RWPE2 (cell line): ENCODE data around the gene BLOC1S4.

ENCODE experiments used
- ATAC-seq: fragments of 200-7000 bp; cut with Tn5 transposase; 3 replicates; pipeline ENCODE4 v1.9.1; 2021; ENCODE audit warnings: low read depth
- DNase-seq: peaks from one replicate; pipeline ENCODE4 v3.0.0-alpha.2; 2020; ENCODE audit warnings: low spot score
- H3K27ac ChIP-seq: fragments of 450-650 bp; 2 replicates; pipeline ENCODE4 v1.5.1; 2017; ENCODE audit warnings: mild to moderate bottlenecking; ENCODE audit not compliant: poor library complexity, severe bottlenecking
- H3K27me3 ChIP-seq: fragments of 250-450 bp; sonication (Bioruptor Pico); 2 replicates; pipeline ENCODE4 v1.5.1; 2021; ENCODE audit warnings: mild to moderate bottlenecking, moderate library complexity; ENCODE audit not compliant: insufficient read depth, poor library complexity, severe bottlenecking
- H3K36me3 ChIP-seq: fragments of 250-450 bp; sonication (Bioruptor Pico); 2 replicates; pipeline ENCODE4 v1.5.1; 2020; ENCODE audit warnings: low read depth, mild to moderate bottlenecking, moderate library complexity
- H3K4me1 ChIP-seq: fragments of 250-450 bp; sonication (Bioruptor Pico); 2 replicates; pipeline ENCODE4 v1.5.1; 2021; ENCODE audit warnings: mild to moderate bottlenecking, moderate library complexity; ENCODE audit not compliant: insufficient read depth, poor library complexity, severe bottlenecking
- H3K4me3 ChIP-seq: fragments of 250-450 bp; sonication (Bioruptor Pico); 2 replicates; pipeline ENCODE4 v1.5.1; 2021; ENCODE audit warnings: mild to moderate bottlenecking, moderate library complexity; ENCODE audit not compliant: severe bottlenecking
- H3K9me3 ChIP-seq: fragments of 250-450 bp; sonication (Bioruptor Pico); 2 replicates; pipeline ENCODE4 v1.5.1; 2021; ENCODE audit warnings: mild to moderate bottlenecking, moderate library complexity; ENCODE audit not compliant: severe bottlenecking
- TF ChIP-seq, protein P1 (sequence below): fragments of 450-650 bp; IDR thresholded peaks from one replicate; pipeline ENCODE4 v1.5.1; 2017; ENCODE audit warnings: mild to moderate bottlenecking, moderate library complexity; ENCODE audit not compliant: poor library complexity, severe bottlenecking

BLOC1S4 gene

DNA sequence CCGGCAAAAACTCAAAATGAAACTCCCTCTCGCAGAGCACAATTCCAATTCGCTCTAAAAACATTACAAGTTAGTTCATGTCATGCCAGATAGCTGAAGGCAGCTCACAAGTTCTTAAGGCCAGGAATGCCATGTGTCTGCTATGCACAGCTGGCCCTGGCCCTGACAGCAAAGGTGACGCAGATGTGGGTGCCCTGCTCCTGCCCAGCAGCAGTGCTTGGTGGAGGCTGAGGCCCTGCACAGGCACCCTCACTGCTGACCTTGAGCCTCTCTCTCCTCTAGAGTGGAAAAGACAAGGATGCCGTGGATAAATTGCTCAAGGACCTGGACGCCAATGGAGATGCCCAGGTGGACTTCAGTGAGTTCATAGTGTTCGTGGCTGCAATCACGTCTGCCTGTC is 19.4 kb upstream of the BLOC1S4 start:
- H3K27ac ChIP-seq = peak overlapping the region; percentile 49
- no peaks in the 10 kb centered on the region for H3K36me3 ChIP-seq
- H3K4me3 ChIP-seq = no peak overlapping the region
- ATAC-seq (peak; percentile 32; the same call in 2 of the 3 replicates), DNase-seq (no peak)
- no peaks in the 10 kb centered on the region for H3K9me3 ChIP-seq
- TF ChIP-seq, protein P1, sequence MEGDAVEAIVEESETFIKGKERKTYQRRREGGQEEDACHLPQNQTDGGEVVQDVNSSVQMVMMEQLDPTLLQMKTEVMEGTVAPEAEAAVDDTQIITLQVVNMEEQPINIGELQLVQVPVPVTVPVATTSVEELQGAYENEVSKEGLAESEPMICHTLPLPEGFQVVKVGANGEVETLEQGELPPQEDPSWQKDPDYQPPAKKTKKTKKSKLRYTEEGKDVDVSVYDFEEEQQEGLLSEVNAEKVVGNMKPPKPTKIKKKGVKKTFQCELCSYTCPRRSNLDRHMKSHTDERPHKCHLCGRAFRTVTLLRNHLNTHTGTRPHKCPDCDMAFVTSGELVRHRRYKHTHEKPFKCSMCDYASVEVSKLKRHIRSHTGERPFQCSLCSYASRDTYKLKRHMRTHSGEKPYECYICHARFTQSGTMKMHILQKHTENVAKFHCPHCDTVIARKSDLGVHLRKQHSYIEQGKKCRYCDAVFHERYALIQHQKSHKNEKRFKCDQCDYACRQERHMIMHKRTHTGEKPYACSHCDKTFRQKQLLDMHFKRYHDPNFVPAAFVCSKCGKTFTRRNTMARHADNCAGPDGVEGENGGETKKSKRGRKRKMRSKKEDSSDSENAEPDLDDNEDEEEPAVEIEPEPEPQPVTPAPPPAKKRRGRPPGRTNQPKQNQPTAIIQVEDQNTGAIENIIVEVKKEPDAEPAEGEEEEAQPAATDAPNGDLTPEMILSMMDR = no peak
- H3K4me1 ChIP-seq = peaks cover 19% of the 10 kb centered on the region
- no peaks in the 10 kb centered on the region for H3K27me3 ChIP-seq

DNA sequence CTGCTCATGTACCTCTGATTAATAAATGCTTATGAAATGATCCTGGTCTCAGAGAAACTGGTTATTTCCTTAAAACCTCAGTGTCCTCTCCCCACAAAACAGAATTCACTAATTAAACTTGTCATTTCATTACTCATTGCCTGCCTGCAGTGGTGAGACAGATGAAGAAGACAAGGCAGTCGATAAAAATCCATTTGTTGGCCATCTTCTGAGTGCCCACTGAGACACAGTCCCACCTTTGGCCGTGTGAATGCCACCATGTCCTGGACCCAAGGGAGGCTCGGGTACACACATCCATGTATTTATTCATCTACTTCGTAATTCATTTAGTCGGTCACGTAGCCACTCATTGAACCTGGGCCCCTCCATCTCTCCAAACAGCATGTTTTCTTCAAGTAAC is 18.8 kb upstream of the BLOC1S4 start:
- no peak for DNase-seq
- H3K4me3 ChIP-seq = no peak overlapping the region
- no peak for ATAC-seq
- no peaks in the 10 kb centered on the region for H3K9me3 ChIP-seq
- H3K36me3 ChIP-seq = no peaks in the 10 kb centered on the region
- no peaks in the 10 kb centered on the region for H3K27me3 ChIP-seq
- TF ChIP-seq, protein P1 = no peak
- H3K4me1 ChIP-seq = peaks cover 19% of the 10 kb centered on the region
- H3K27ac ChIP-seq = peak overlapping the region; percentile 49

DNA sequence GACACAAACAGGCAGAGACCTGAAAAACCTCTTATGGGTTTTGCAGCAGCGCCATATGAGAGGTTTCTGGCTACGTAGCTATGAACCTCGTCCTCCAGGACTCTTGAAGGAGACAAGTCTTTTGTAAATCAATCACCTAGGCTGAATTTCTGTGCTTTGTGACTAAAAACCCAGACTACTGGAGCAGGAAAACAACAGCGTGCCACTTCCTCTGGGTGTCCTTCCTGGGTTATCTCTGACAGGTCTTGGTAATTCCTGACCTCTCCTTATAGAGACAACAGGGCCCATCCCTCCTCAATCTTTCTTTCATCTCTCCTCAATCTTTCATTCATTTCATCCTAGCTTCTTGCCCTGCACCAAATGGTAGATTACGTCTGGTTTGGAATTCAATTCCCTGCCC is 16.6 kb upstream of the BLOC1S4 start:
- no peak overlapping the region for H3K4me3 ChIP-seq
- no peak for DNase-seq
- peaks cover 11% of the 10 kb centered on the region for H3K4me1 ChIP-seq
- TF ChIP-seq, protein P1 = no peak
- no peaks in the 10 kb centered on the region for H3K27me3 ChIP-seq
- ATAC-seq = no peak
- H3K36me3 ChIP-seq = peaks cover 9% of the 10 kb centered on the region; the same call in 1 of the 2 replicates
- no peaks in the 10 kb centered on the region for H3K9me3 ChIP-seq
- H3K27ac ChIP-seq = no peak overlapping the region

DNA sequence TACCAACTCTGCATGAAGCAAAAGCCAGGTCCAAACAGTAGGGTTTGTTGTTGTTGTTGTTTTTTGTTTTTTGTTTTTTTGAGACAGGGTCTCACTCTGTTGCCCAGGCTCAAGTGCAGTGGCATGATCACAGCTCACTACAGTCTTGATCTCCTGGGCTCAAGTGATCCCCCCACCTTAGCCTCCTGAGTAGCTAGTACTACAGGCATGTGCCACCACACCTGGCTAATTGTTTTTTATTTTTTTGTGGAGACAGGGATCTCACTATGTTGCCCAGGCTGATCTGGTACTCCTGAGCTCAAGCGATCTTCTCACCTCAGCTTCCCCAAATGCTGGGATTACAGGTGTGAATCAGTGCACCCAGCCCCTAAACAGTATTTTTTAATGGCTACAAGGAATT is 16.1 kb upstream of the BLOC1S4 start:
- H3K4me1 ChIP-seq = peaks cover 11% of the 10 kb centered on the region
- TF ChIP-seq, protein P1 = no peak
- DNase-seq = no peak

DNA sequence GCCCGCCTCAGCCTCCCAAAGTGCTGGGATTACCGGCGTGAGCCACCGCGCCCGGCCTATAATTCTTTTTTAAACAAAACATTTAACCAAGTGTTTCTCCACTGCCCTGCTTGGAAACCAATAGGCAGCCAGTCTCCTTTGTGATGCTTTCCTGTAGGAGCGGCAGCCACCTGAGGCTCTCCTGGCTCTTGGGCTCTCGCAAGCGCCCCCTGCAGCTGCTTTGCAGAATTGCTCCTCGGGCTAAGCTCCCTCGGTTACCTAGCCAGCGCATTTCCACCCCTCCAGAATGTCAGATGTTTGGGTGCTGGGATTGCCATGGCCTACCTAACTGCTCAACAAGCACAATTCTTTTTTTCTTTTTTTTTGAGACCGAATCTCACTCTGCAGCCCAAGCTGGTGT is 14.6 kb upstream of the BLOC1S4 start:
- TF ChIP-seq, protein P1 = peak; percentile 15
- no peak for DNase-seq
- no peaks in the 10 kb centered on the region for H3K9me3 ChIP-seq
- H3K4me1 ChIP-seq = no peaks in the 10 kb centered on the region
- no peak overlapping the region for H3K4me3 ChIP-seq
- ATAC-seq = no peak
- no peaks in the 10 kb centered on the region for H3K27me3 ChIP-seq
- peaks cover 9% of the 10 kb centered on the region; the same call in 1 of the 2 replicates for H3K36me3 ChIP-seq
- no peak overlapping the region for H3K27ac ChIP-seq

More for the DNA sequence above, 16.1 kb upstream of the BLOC1S4 start:
- H3K9me3 ChIP-seq = no peaks in the 10 kb centered on the region
- no peak overlapping the region for H3K27ac ChIP-seq
- peaks cover 9% of the 10 kb centered on the region; the same call in 1 of the 2 replicates for H3K36me3 ChIP-seq
- no peak overlapping the region for H3K4me3 ChIP-seq
- no peak for ATAC-seq
- no peaks in the 10 kb centered on the region for H3K27me3 ChIP-seq
